ENCODE data around the gene KDM4E.
"Not testable (repeated sequence)": the region's sequence is repeated elsewhere in the genome, so short reads cannot be mapped to it uniquely, and the experiment has no call there.

- TF ChIP-seq CTCF, POLR2A (IDR thresholded peaks at IDR 0.05): not testable (repeated sequence)
These were observed 536 bp downstream of the KDM4E start for GRCh38 chr11:95025594-95025993.

Measured in right lobe of liver (tissue), 4 donors.